Stimulated activated memory B cell treated with anti-CD40 and anti-IgM and Interleukin-4, amounts not matched to agents 10 μg/mL and 1 μg/mL and 100 μg/mL, for 72 hours (primary cell): Measurements from ENCODE around the gene PBX1.
"Not testable (repeated sequence)": the region's sequence is repeated elsewhere in the genome, so short reads cannot be mapped to it uniquely, and the experiment has no call there.

Experiments used
- ATAC-seq: fragments of 150-1000 bp; cut with Tn5 transposase; 2 replicates; pipeline ENCODE4 v1.10.0; 2021
- H3K27ac Mint-ChIP-seq: one replicate; pipeline ENCODE4 v1.8.0; 2022; ENCODE audit warnings: mild to moderate bottlenecking, mixed read lengths
- H3K27me3 Mint-ChIP-seq: one replicate; pipeline ENCODE4 v1.8.0; 2022; ENCODE audit warnings: mixed read lengths
- H3K36me3 Mint-ChIP-seq: one replicate; pipeline ENCODE4 v1.8.0; 2022; ENCODE audit warnings: mixed read lengths
- H3K4me1 Mint-ChIP-seq: one replicate; pipeline ENCODE4 v1.8.0; 2022; ENCODE audit warnings: mixed read lengths
- H3K4me3 Mint-ChIP-seq: one replicate; pipeline ENCODE4 v1.8.0; 2022; ENCODE audit warnings: mild to moderate bottlenecking, moderate library complexity, mixed read lengths
- H3K9me3 Mint-ChIP-seq: one replicate; pipeline ENCODE4 v1.8.0; 2022; ENCODE audit warnings: mixed read lengths

The PBX1 gene

GRCh38 chr1:164649146-164649545, 90.2 kb downstream of the PBX1 start:
- H3K27ac Mint-ChIP-seq: no peak overlapping the region
- no peaks in the 10 kb centered on the region for H3K4me1 Mint-ChIP-seq
- H3K9me3 Mint-ChIP-seq: no peaks in the 10 kb centered on the region
- no peaks in the 10 kb centered on the region for H3K27me3 Mint-ChIP-seq
- H3K36me3 Mint-ChIP-seq: no peaks in the 10 kb centered on the region
- ATAC-seq: no peak
- H3K4me3 Mint-ChIP-seq: no peak overlapping the region

GRCh38 chr1:164650531-164650930, 91.5 kb downstream of the PBX1 start:
- Mint-ChIP-seq H3K36me3 (no peaks in the 10 kb centered on the region), H3K4me1 (no peaks in the 10 kb centered on the region), H3K27me3 (no peaks in the 10 kb centered on the region), H3K9me3 (peaks cover 4% of the 10 kb centered on the region), H3K4me3 (no peak overlapping the region), H3K27ac (no peak overlapping the region)
- no peak for ATAC-seq

DNA sequence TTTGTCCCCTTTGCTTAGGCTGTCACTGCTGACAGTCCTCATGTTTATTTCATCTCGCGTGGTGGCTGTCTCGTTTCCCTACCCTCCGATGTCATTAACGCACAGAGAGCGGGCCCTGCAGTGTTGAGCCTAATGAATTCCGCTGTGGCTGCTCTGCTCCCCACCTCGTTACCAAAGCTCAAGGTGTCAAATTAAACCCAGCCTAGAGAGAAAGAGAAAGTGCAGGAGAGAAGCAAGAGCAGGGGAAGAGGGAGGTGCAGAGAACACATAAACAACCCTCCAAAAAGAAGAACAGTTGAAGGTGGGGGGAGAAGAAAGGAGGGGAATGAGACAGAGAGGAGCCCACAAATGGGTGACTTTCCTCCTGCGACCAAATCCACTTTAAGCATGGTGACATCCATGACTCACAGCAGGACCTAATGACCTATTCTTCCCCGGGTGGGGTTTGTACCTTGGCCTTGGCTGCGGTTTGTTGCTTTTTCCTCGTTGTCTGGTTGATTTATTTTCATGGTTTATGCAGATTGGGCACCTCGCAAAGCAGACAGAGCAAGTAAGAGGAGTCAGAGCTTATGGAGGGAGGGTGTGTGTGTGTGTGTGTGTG, 92.5 kb downstream of the PBX1 start:
- ATAC-seq: no peak
- no peaks in the 10 kb centered on the region for H3K4me1 Mint-ChIP-seq
- no peak overlapping the region for H3K4me3 Mint-ChIP-seq
- H3K27me3 Mint-ChIP-seq: no peaks in the 10 kb centered on the region
- no peak overlapping the region for H3K27ac Mint-ChIP-seq
- peaks cover 4% of the 10 kb centered on the region for H3K9me3 Mint-ChIP-seq
- no peaks in the 10 kb centered on the region for H3K36me3 Mint-ChIP-seq

- H3K27ac Mint-ChIP-seq, ATAC-seq, H3K9me3 Mint-ChIP-seq, H3K4me1 Mint-ChIP-seq, H3K27me3 Mint-ChIP-seq, H3K4me3 Mint-ChIP-seq, H3K36me3 Mint-ChIP-seq: not testable (repeated sequence)
Measured at GRCh38 chr1:164652969-164653368, 94.0 kb downstream of the PBX1 start.

DNA sequence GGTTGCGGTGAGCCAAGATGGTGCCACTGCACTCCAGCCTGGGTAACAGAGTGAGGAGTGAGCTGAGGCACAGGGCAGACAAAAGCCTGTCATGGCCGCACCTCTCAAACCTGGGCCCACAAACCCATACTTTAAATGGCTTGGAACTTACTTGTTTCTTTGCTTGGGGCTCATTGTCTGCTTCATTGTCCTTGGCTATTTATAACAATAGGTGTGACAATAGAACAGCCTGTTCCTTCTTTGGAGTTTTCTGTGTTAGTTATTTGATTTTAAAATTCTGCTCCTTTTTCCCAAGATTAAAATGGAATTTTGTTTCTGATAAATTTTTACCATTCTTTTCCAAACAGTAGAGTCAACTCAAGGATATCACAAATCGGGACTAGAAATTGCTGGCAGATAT, 94.7 kb downstream of the PBX1 start:
- H3K9me3 Mint-ChIP-seq: peaks cover 4% of the 10 kb centered on the region
- no peaks in the 10 kb centered on the region for H3K36me3 Mint-ChIP-seq
- no peak for ATAC-seq
- no peak overlapping the region for H3K4me3 Mint-ChIP-seq
- H3K4me1 Mint-ChIP-seq: no peaks in the 10 kb centered on the region
- no peak overlapping the region for H3K27ac Mint-ChIP-seq
- no peaks in the 10 kb centered on the region for H3K27me3 Mint-ChIP-seq

DNA sequence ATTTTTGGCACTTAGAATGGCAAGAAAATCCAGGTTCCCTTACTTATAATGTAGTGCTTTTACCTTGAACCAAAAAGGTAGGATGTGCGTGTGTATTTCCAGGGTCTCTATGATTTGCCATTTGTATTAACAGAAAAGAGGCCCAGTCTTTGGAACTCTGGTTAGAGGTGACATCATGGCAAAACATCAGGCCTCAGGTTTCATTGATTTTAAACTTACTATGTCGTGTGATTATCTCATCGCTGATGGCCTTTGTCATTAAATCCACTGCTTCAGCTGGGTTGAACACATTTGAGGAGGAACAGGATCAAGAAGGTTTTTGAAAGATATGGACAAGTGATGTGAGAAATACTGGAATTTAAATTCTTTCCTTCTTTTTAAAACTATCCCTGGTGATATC, 95.2 kb downstream of the PBX1 start:
- Mint-ChIP-seq H3K36me3 (no peaks in the 10 kb centered on the region), H3K27ac (no peak overlapping the region), H3K27me3 (no peaks in the 10 kb centered on the region), H3K4me1 (no peaks in the 10 kb centered on the region), H3K4me3 (no peak overlapping the region), H3K9me3 (peaks cover 4% of the 10 kb centered on the region)
- ATAC-seq: no peak

GRCh38 chr1:164658864-164659263, 99.9 kb downstream of the PBX1 start:
- H3K27ac Mint-ChIP-seq: no peak overlapping the region
- peaks cover 4% of the 10 kb centered on the region for H3K9me3 Mint-ChIP-seq
- H3K27me3 Mint-ChIP-seq: no peaks in the 10 kb centered on the region
- H3K36me3 Mint-ChIP-seq: no peaks in the 10 kb centered on the region
- H3K4me3 Mint-ChIP-seq: no peak overlapping the region
- peaks cover 7% of the 10 kb centered on the region for H3K4me1 Mint-ChIP-seq
- no peak for ATAC-seq

DNA sequence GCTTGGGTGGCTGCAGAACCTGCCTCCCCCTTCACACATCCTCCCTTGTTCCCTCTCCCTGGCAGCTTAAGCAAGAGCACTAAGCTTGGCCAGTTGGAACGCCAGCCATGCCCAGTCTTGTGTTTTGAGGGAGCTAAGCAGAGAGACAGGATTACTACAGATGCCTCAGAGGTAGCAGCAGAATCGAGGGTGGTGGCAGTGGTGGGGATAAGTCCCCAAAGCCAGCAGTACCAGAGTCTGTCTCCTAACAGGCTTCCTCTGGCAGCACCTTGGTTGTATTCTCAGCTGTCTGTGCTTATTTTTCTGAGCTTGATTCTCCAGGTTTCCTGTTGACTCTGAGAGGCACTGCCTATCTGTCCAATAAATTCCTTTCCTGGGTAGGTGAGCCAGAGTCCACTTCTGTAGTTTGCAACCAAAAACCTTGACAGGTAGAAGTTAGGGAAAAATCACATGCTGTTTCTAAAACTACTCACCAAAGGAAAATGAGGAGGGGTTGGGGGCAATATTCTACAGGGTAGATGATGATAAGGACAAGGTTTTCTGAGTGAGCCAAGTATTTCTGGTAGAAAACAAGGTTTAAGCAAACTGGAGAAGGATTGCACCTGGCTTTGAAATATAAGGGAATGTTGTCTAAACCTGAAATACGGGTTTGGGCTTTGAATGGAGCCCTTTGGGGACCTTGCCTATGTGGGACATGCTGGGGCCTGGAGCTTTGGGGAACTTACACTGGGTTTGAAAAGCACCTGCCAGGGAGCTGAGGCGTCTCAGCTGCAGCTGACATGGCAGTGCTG, 100.8 kb downstream of the PBX1 start:
- Mint-ChIP-seq H3K36me3 (no peaks in the 10 kb centered on the region), H3K27me3 (no peaks in the 10 kb centered on the region), H3K4me3 (no peak overlapping the region), H3K4me1 (peaks cover 7% of the 10 kb centered on the region), H3K27ac (no peak overlapping the region), H3K9me3 (peaks cover 3% of the 10 kb centered on the region)
- peak; percentile 5 for ATAC-seq

GRCh38 chr1:164660412-164660772, 101.4 kb downstream of the PBX1 start:
- peaks cover 3% of the 10 kb centered on the region for H3K9me3 Mint-ChIP-seq
- ATAC-seq: peak; percentile 85
- H3K4me3 Mint-ChIP-seq: no peak overlapping the region
- no peak overlapping the region for H3K27ac Mint-ChIP-seq
- no peaks in the 10 kb centered on the region for H3K27me3 Mint-ChIP-seq
- H3K4me1 Mint-ChIP-seq: peaks cover 7% of the 10 kb centered on the region
- H3K36me3 Mint-ChIP-seq: no peaks in the 10 kb centered on the region

- H3K4me1 Mint-ChIP-seq: peaks cover 7% of the 10 kb centered on the region
- no peaks in the 10 kb centered on the region for H3K27me3 Mint-ChIP-seq
- no peak for ATAC-seq
- no peak overlapping the region for H3K4me3 Mint-ChIP-seq
- no peak overlapping the region for H3K27ac Mint-ChIP-seq
- peaks cover 3% of the 10 kb centered on the region for H3K9me3 Mint-ChIP-seq
- H3K36me3 Mint-ChIP-seq: no peaks in the 10 kb centered on the region
Measured at GRCh38 chr1:164660775-164661174, 101.8 kb downstream of the PBX1 start.

GRCh38 chr1:164662462-164662861, 103.5 kb downstream of the PBX1 start:
- Mint-ChIP-seq H3K36me3 (no peaks in the 10 kb centered on the region), H3K4me1 (peaks cover 7% of the 10 kb centered on the region), H3K27ac (no peak overlapping the region), H3K9me3 (peaks cover 3% of the 10 kb centered on the region), H3K27me3 (no peaks in the 10 kb centered on the region), H3K4me3 (no peak overlapping the region)
- no peak for ATAC-seq

DNA sequence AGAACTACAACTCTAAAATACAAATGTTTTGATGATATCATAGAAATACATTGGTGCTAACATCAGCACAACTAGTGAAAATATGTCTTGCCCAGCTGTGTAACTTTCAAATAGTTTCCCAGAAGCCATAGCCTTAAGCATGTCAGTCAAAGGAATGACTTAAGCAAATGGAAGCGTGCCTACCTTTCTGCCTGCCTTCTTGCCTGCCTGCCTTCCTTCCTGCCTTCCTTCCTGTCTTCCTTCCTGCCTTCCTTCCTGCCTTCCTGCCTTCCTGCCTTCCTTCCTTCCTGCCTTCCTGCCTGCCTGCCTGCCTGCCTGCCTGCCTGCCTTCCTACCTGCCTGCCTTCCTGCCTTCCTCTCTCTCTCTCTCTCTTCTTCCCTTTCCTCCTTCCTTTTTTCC, 104.0 kb downstream of the PBX1 start:
- H3K36me3 Mint-ChIP-seq: no peaks in the 10 kb centered on the region
- peaks cover 3% of the 10 kb centered on the region for H3K9me3 Mint-ChIP-seq
- no peak for ATAC-seq
- H3K27ac Mint-ChIP-seq: no peak overlapping the region
- H3K4me3 Mint-ChIP-seq: no peak overlapping the region
- no peaks in the 10 kb centered on the region for H3K27me3 Mint-ChIP-seq
- peaks cover 7% of the 10 kb centered on the region for H3K4me1 Mint-ChIP-seq

DNA sequence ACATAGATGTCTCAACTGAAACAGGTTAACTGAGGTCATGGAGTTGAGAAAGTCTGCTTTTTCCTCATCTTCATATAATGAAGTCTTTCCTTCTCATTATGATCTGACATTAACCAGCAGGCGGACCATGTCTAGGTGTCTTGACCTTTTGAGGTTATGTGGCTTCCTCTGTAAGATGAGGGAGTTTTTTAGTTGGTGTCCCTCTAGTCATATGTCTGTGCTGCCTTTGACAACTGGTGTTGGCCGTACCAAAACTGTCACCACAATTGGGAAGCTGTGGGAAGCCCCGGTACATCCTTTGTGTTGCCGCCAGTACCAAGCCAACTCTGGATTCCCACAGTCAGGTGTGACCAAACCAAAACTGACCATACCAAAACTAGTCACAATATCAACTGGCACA, 105.1 kb downstream of the PBX1 start:
- Mint-ChIP-seq H3K4me3 (no peak overlapping the region), H3K27me3 (no peaks in the 10 kb centered on the region), H3K27ac (no peak overlapping the region), H3K4me1 (peaks cover 7% of the 10 kb centered on the region), H3K9me3 (peaks cover 5% of the 10 kb centered on the region), H3K36me3 (no peaks in the 10 kb centered on the region)
- ATAC-seq: peak; percentile 59

DNA sequence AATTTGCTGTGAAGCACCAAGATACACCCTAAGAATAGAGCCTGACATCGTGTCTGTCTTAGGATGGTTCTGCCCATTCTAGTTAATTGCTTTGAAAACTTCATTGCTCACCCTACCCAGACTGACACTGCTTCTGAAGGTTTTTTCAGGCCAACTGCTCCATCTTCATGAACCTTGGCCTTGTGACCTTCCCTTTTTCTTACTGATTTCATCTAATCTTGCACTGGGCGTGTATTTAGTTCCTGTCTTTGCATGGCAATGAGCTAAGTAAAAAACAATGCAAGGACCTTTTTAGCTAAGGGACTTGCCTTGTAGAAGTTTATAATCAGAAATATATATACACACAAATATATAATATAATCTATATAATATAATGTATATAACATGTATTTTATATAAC, 108.0 kb downstream of the PBX1 start:
- H3K4me1 Mint-ChIP-seq: no peaks in the 10 kb centered on the region
- ATAC-seq: no peak
- H3K27me3 Mint-ChIP-seq: no peaks in the 10 kb centered on the region

GRCh38 chr1:164667600-164667999, 108.6 kb downstream of the PBX1 start:
- Mint-ChIP-seq H3K27ac (no peak overlapping the region), H3K36me3 (no peaks in the 10 kb centered on the region), H3K27me3 (no peaks in the 10 kb centered on the region), H3K4me1 (no peaks in the 10 kb centered on the region), H3K9me3 (peaks cover 10% of the 10 kb centered on the region), H3K4me3 (no peak overlapping the region)
- ATAC-seq: no peak

More for the DNA sequence above, 108.0 kb downstream of the PBX1 start:
- no peaks in the 10 kb centered on the region for H3K36me3 Mint-ChIP-seq
- peaks cover 10% of the 10 kb centered on the region for H3K9me3 Mint-ChIP-seq
- H3K27ac Mint-ChIP-seq: no peak overlapping the region
- H3K4me3 Mint-ChIP-seq: no peak overlapping the region
